ENCODE data around the gene OR5M11.
"Not testable (repeated sequence)": the region's sequence is repeated elsewhere in the genome, so short reads cannot be mapped to it uniquely, and the experiment has no call there.

Gene OR5M11

GRCh38 chr11:56543157-56543556 lies at the start of gene OR5M11:
Gene OR5M11 (minus strand): TSS chr11:56543257. CDS start chr11:56543257, 0 bp downstream.
- no peak for DNase-seq (ENCODE audit: low read depth in 3 of 3)

- DNase-seq (ENCODE audit: low read depth in 3 of 3): not testable (repeated sequence)
Measured at GRCh38 chr11:56592088-56592717, 49.1 kb upstream of the OR5M11 start.

- no peak for DNase-seq (ENCODE audit: low read depth in 3 of 3)
Measured at GRCh38 chr11:56577621-56578020, 34.6 kb upstream of the OR5M11 start, which contains the start of gene OR5M10. Gene OR5M10 (minus strand): TSS chr11:56577721. CDS start chr11:56577721, 0 bp downstream.

GRCh38 chr11:56558574-56558973 lies 15.5 kb upstream of the OR5M11 start:
- DNase-seq (ENCODE audit: low read depth in 3 of 3): no peak

- DNase-seq (ENCODE audit: low read depth in 3 of 3): not testable (repeated sequence)
Measured at GRCh38 chr11:56554691-56555090, 11.6 kb upstream of the OR5M11 start.

- no peak for DNase-seq (ENCODE audit: low read depth in 3 of 3)
Measured at GRCh38 chr11:56545531-56545930, 2.5 kb upstream of the OR5M11 start.

- DNase-seq (ENCODE audit: low read depth in 3 of 3): no peak
Measured at GRCh38 chr11:56543739-56544138, 682 bp upstream of the OR5M11 start.

- no peak for DNase-seq (ENCODE audit: low read depth in 3 of 3)
Measured at GRCh38 chr11:56533054-56533740, 9.9 kb downstream of the OR5M11 start.

- no peak for DNase-seq (ENCODE audit: low read depth in 3 of 3)
Measured at GRCh38 chr11:56531856-56532255, 11.2 kb downstream of the OR5M11 start.

- no peak for DNase-seq (ENCODE audit: low read depth in 3 of 3)
Measured at GRCh38 chr11:56522008-56522407, 21.0 kb downstream of the OR5M11 start.

- DNase-seq (ENCODE audit: low read depth in 3 of 3): no peak
Measured at GRCh38 chr11:56513280-56513679, 29.8 kb downstream of the OR5M11 start.

- no peak for DNase-seq (ENCODE audit: low read depth in 3 of 3)
Measured at GRCh38 chr11:56509439-56509838, 33.6 kb downstream of the OR5M11 start.

- DNase-seq (ENCODE audit: low read depth in 3 of 3): no peak
Measured at GRCh38 chr11:56497010-56497409, 46.0 kb downstream of the OR5M11 start.

- no peak for DNase-seq (ENCODE audit: low read depth in 3 of 3)
Measured at GRCh38 chr11:56495117-56495516, 47.9 kb downstream of the OR5M11 start.

All from stimulated activated CD4-positive, alpha-beta T cell treated with anti-CD3 and anti-CD28 coated beads, TNF-alpha, amount 100 ng/mL, for 4 hours (primary cell).